Right atrium auricular region (tissue), 2 donors: Measurements from ENCODE around the gene MAEA. TPM values are rescaled to one million over a fixed set of nuclear protein-coding genes. Genes with fewer than 3 reads are reported as not detected.

Experiments used
- DNase-seq: peaks from one replicate; pipeline ENCODE4 v3.0.0-alpha.2; 2019; ENCODE audit warnings: low spot score
- H3K27ac ChIP-seq, 2 donors: fragments of 200-600 bp; sonication (generic); 1 replicate in 1 of 2; 2 replicates in 1 of 2; pipeline ENCODE4 v1.5.1; 2016 to 2019
- H3K27me3 ChIP-seq, 2 donors: fragments of 200-600 bp; sonication (generic); one replicate each; pipeline versions ENCODE4 v1.5.1 to v1.6.0; 2017 to 2019
- H3K36me3 ChIP-seq: fragments of 200-600 bp; sonication (generic); one replicate; pipeline ENCODE4 v1.5.1; 2016
- H3K4me1 ChIP-seq, 2 donors: fragments of 200-600 bp; sonication (generic); one replicate each; pipeline versions ENCODE4 v1.5.1 to v1.6.0; 2017 to 2019
- H3K4me3 ChIP-seq, 2 donors: fragments of 200-600 bp; sonication (generic); 1 replicate in 1 of 2; 2 replicates in 1 of 2; pipeline ENCODE4 v1.5.1; 2017 to 2019; ENCODE audit warnings: mild to moderate bottlenecking in 1 of 2, moderate library complexity in 1 of 2
- H3K9me3 ChIP-seq, 2 donors: fragments of 200-600 bp; sonication (generic); one replicate each; pipeline ENCODE4 v1.5.1; 2019
- total RNA-seq, 2 donors: library from RNA; depleted of rRNA; stranded (reverse); fragments of >200 nt; gene quantifications; one replicate each; pipeline ENCODE4 v1.1.0, GENCODE V29; 2016
- TF ChIP-seq, protein P1 (sequence below), 2 donors: fragments of 200-600 bp; sonication (generic); IDR thresholded peaks; one replicate each; pipeline ENCODE4 v1.5.1; 2019; ENCODE audit warnings: antibody characterized with exemption in 2 of 2

Gene MAEA
- total RNA-seq, 2 donors from 2014 or later = 46.0 to 51.7 TPM

DNA sequence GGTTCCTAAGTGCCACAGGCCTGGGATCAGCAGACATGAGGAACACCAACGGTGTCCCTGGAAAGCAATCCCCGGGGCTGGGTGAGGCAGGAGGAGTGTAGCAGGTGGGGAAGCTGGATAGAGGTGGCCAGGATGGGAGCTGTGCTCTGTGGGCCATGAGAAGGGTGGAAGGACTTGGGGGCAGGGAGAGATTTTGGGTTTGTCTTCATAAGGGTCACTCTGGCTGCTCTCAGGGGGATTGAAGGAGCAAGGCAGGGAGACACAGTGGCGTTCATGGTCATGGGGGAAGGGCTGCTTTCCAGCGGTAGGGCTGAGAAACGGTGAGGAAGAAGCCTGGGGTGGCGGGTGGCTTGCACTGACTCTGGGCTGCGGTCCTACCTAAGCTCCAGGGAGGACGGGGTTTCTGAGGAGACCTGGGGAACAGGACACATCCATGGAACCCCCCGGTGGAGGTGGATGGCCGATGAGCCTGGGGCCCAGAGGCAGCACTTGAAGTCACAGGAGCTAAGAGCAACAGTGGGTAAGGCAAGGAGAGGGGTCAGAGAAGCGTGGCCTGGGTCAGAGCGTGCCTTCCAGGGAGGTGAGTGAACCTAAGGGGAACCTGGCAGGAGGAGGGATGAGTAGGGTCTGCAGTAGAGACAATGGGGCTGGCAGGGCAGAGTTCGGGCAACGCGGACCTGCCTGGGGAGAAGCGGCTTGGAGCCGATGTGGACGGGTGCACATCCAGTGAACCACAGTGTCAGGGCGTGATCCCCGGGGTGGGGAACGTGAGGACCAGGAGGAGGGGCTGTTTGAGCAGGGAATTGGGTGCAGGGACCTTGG is 28.4 kb upstream of the MAEA start:
- Histone ChIP-seq H3K4me1 (no peaks in the 10 kb centered on the region), H3K27me3 (no peaks in the 10 kb centered on the region), H3K27ac (no peak overlapping the region), H3K4me3 (no peak overlapping the region), H3K36me3 (no peaks in the 10 kb centered on the region), H3K9me3 (no peaks in the 10 kb centered on the region)
- DNase-seq = no peak
- TF ChIP-seq, protein P1, sequence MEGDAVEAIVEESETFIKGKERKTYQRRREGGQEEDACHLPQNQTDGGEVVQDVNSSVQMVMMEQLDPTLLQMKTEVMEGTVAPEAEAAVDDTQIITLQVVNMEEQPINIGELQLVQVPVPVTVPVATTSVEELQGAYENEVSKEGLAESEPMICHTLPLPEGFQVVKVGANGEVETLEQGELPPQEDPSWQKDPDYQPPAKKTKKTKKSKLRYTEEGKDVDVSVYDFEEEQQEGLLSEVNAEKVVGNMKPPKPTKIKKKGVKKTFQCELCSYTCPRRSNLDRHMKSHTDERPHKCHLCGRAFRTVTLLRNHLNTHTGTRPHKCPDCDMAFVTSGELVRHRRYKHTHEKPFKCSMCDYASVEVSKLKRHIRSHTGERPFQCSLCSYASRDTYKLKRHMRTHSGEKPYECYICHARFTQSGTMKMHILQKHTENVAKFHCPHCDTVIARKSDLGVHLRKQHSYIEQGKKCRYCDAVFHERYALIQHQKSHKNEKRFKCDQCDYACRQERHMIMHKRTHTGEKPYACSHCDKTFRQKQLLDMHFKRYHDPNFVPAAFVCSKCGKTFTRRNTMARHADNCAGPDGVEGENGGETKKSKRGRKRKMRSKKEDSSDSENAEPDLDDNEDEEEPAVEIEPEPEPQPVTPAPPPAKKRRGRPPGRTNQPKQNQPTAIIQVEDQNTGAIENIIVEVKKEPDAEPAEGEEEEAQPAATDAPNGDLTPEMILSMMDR (IDR thresholded peaks at IDR 0.05) = no peak

DNA sequence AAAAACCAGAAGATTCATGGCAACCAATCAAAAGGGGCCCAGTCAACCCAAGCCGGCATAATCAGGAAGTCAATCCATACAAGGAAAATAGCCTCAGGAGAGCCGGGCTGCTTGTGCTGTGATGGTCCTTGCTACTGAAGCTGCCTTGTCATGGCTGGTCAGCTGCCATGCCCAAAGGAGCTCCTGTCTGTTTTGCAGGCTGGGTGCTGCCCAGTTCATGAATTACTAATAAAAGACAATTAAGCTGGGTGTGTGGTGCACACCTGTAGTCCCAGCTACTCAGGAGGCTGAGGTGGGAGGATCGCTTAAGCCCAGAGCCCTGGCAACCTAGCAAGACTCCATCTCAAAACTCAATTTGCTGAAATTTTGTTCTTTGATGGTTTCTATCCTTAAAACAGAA is 24.7 kb upstream of the MAEA start:
- H3K27me3 ChIP-seq = no peaks in the 10 kb centered on the region
- peaks cover 0 to 8% of the 10 kb centered on the region in 2 donors for H3K9me3 ChIP-seq
- no peak overlapping the region for H3K27ac ChIP-seq
- DNase-seq = no peak
- H3K36me3 ChIP-seq = no peaks in the 10 kb centered on the region
- H3K4me3 ChIP-seq = no peak overlapping the region
- H3K4me1 ChIP-seq = no peaks in the 10 kb centered on the region
- TF ChIP-seq, protein P1 (IDR thresholded peaks at IDR 0.05) = no peak

DNA sequence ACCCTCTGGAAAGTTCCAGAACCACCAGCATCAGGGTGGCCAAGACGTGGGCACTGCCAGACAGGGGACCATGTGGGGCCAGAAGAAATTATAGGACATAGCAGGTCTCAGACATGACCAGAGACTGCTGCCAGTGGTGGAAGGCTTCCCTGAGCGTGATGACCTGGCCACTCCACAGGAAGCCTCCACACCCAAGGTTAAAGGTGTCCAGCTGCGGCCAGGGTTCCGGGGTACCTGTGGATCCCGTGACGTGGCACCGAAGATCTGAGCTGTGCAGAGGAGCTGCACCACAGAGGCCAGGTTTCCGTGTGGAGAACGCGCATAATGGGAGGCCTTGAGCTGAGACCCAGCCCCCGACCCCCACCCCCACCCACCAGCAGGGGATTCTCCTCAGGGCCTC is 24.3 kb upstream of the MAEA start:
- H3K4me1 ChIP-seq = no peaks in the 10 kb centered on the region
- peaks cover 0 to 8% of the 10 kb centered on the region in 2 donors for H3K9me3 ChIP-seq
- TF ChIP-seq, protein P1 (IDR thresholded peaks at IDR 0.05) = no peak
- no peaks in the 10 kb centered on the region for H3K36me3 ChIP-seq
- no peak overlapping the region for H3K27ac ChIP-seq
- H3K27me3 ChIP-seq = no peaks in the 10 kb centered on the region
- no peak for DNase-seq
- no peak overlapping the region for H3K4me3 ChIP-seq

DNA sequence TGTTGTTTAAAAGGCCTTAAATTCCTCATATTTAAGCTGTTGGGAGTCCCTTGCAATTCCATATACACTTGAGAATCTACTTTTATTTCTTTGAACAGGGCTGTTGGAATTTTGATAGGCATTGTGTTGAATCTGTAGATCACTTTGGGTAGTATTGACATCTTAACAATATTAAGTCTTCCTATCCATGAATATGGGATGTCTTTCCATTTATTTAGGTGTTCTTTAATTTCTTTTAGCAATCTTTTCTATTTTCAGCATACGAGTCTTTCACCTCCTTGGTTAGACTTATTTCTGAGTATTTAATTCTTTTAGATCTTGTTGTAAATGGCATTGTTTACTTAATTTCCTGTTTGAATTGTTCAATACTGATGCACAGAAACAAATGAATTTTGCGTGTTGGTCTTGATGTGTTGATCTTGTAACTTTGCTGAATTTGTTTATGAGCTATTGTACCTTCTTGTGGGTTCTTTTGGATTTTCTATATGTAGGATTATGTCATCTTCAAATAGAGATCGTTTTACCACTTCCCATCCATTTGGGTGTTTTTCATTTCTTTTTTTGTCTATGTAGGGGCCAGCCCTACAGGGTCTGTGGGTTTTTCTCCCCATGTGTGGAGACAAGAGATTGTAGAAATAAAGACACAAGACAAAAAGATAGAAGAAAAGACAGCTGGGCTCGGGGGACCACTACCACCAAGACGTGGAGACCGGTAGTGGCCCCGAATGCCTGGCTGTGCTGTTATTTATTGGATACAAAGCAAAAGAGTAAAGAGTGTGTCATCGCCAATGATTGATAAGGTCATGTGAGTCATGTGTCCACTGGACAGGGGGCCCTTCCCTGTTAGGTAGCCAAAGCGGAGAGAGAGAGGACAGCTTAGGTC is 22.6 kb upstream of the MAEA start:
- H3K27ac ChIP-seq = no peak overlapping the region

GRCh38 chr4:1269209-1269608 is 20.5 kb upstream of the MAEA start:
- Histone ChIP-seq H3K4me1 (no peaks in the 10 kb centered on the region), H3K27ac (no peak overlapping the region), H3K4me3 (no peak overlapping the region), H3K36me3 (no peaks in the 10 kb centered on the region), H3K27me3 (no peaks in the 10 kb centered on the region), H3K9me3 (peaks cover 0 to 8% of the 10 kb centered on the region in 2 donors)
- no peak for DNase-seq
- TF ChIP-seq, protein P1 (IDR thresholded peaks at IDR 0.05) = no peak

More for the DNA sequence above, 22.6 kb upstream of the MAEA start:
- Histone ChIP-seq H3K9me3 (peaks cover 0 to 8% of the 10 kb centered on the region in 2 donors), H3K27me3 (no peaks in the 10 kb centered on the region), H3K4me1 (no peaks in the 10 kb centered on the region), H3K4me3 (no peak overlapping the region), H3K36me3 (no peaks in the 10 kb centered on the region)
- DNase-seq = no peak
- TF ChIP-seq, protein P1 (IDR thresholded peaks at IDR 0.05) = no peak
